NCI-H2029 (cell line): ENCODE measurements around the gene ZNF318.
"Not testable (repeated sequence)": the region's sequence is repeated elsewhere in the genome, so short reads cannot be mapped to it uniquely, and the experiment has no call there.

Experiments
- DNase-seq: peaks from one replicate; lab custom pipeline; 2025; lab: John Stamatoyannopoulos, UW

ZNF318 gene

DNA sequence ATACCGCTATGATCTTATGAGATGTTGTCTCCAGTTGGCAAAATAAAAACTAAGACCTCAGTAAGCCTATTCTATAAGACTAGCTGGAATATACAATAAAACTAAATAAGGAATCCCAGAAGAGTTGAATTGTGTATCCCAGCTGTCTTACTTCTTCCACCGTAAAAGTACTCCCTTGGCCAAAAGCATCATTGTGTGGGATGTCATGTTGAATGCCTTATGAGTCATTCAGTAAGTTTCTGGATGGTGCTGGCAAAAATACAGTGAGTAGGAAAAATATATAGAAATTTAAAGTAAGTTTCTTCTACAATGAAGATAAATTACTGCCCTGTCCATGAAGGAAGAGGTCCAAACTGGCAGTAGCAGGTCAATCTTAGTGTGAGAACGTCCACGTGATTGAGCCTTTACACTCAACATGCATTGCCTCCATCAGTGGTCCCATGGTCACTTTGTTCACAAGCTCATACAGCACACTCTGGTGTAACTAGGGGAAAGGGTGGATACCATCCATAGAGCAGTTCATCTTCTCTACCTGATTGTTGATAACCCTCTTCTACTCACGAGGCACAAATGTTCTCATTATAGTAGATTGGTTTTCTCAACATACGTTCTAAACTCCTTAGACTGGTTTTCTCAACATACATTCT lies 13.7 kb upstream of the ZNF318 start:
- no peak for DNase-seq

DNA sequence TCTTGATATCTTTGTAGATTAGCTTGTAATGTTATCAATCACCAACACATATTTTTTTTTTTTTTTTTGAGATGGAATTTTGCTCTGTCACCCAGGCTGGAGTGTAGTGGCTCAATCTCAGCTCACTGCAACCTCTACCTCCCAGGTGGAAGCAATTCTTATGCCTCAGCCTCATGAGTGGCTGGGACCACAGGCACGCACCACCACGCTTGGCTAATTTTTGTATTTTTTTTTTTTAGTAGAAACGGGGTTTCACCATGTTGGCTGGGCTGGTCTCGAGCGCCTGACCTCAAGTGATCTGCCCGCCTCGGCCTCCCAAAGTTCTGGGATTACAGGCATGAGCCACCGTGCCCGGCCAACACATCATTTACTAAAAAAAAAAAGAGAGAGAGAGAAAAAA lies 11.4 kb upstream of the ZNF318 start:
- not testable (repeated sequence) for DNase-seq

DNA sequence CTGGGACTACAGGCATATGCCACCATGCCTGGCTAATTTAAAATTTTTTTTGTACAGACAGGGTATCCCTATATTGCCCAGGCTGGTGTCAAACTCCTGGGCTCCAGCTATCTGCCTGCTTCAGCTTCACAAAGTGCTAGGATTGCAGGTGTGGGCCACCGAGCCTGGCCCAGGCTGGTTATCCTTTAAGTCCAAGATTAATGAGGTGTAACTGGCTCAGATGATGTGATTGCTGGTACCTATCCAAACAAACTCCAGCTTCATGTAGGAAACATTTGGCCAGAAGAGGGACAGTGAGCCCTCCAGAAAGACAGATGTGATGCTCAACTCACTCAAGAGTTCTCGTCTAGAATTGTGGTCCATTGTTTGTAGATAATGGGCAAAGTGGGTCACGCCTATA lies 9.2 kb upstream of the ZNF318 start:
- DNase-seq: no peak

DNA sequence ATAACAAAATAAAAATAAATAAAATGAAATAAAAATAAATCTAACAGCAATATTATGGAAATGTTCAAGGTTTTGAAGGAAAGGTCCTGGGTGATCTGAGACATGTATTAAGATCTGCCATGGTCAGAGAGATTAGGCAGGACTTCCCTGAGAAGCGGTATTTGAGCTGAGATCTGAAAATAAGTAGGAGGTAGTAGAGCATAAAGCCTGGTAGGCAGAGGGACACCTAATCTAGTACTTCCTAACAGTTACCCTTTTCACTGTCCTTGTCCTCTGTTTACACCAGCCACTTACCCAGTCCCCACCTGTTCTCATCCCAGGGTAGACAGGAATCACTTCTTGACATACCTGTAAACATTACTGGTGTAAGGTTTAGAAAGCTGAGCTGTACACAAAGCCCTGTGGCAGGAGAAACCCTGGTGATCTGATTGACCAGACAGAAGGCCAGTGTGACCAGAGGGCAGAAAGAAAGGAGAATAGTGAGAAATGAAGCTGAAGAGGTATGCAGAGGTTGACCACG lies 8.3 kb upstream of the ZNF318 start:
- no peak for DNase-seq

GRCh38 chr6:43376551-43376981 lies 7.1 kb upstream of the ZNF318 start:
- no peak for DNase-seq

- DNase-seq: no peak
Measured at GRCh38 chr6:43375693-43376092, 6.2 kb upstream of the ZNF318 start.

- DNase-seq: no peak
Measured at GRCh38 chr6:43373252-43373875, 3.9 kb upstream of the ZNF318 start.

- not testable (repeated sequence) for DNase-seq
Measured at GRCh38 chr6:43370003-43370580, 645 bp upstream of the ZNF318 start.

DNA sequence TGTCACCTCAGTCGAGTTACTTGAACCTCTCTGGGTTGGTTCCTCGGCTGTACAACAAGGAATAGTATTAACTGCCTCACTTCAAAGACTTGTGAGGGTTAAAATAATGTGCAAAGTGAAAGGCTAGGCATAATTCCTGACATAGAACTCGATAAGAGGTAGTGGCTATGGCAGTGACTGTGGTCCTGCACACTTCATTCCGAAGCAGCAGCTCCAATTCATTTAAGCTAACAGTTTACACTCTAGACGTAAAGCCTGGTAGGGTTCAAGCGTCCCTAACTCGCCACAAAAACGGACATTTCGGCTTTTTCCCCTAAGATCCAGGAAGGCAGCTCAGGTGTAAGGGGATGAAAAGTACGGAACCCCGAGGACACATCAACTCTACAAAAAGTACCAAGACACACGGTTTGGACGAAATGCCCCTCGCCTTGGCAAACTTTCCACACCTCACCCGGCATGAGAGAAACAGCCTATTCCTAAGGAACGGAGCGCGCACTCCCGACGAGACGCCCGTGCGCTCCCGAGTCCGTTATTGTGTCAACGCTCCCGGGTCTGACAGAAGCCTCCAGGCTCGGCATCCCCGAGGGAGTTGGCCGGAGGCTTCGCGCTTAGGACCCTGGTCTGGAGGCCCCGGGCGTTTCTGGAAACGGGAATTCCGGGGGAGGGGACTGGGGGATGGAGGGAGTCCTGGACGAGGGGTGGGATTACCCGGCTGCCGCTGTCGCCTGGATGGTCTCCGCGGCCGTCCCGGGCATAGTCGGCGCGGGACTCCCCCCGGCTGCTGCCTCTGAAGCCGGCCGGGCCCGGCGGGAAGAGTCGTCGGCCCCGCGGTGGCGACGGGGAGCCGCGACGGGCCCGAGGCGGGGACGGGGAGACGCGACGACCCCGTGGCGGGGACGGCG lies 937 bp downstream of the ZNF318 start:
- DNase-seq: peak; percentile 5

GRCh38 chr6:43367245-43367984 lies 2.0 kb downstream of the ZNF318 start:
- no peak for DNase-seq

- DNase-seq: no peak
Measured at GRCh38 chr6:43361269-43361668, 8.2 kb downstream of the ZNF318 start.

- no peak for DNase-seq
Measured at GRCh38 chr6:43359831-43360230, 9.6 kb downstream of the ZNF318 start.

DNA sequence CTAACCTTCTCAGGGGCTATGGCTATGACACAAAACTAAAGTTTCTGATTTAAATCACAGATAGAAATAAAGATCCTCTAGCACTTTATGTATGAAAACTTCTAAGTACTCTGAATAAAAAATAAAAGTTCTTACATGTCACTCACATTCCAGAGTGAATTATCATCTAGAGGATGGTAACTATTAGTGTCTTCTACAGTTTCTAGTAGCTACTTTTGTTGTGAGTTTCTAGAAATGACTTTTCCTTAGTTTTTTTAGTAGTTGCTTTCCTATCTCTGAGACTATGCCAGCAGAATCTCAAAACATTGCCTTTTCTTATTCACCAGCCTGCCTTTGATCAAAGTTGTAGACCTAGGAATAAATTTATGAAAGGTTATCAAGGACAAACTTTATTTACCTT lies 10.1 kb downstream of the ZNF318 start:
- DNase-seq: no peak

- no peak for DNase-seq
Measured at GRCh38 chr6:43355862-43356590, 13.4 kb downstream of the ZNF318 start.

DNA sequence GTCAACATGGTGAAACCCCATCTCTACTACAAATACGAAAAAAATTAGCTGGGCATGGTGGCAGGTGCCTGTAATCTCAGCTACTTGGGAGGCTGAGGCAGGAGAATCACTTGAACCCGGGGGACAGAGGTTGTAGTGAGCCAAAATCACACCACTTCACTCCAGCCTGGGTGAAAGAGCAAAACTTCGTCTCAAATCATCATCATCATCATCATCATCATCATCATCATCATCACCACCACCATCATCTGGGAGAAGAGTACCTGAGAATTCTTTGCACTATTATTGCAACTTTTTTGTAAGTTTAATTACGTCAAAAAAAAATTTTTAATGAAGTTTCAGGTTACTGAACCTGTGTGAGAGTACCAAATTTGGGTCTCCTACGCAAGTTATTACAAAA lies 17.5 kb downstream of the ZNF318 start:
- DNase-seq: not testable (repeated sequence)

GRCh38 chr6:43347444-43347843 lies 22.0 kb downstream of the ZNF318 start:
- no peak for DNase-seq

GRCh38 chr6:43347021-43347420 lies 22.4 kb downstream of the ZNF318 start:
- no peak for DNase-seq

- not testable (repeated sequence) for DNase-seq
Measured at GRCh38 chr6:43346243-43346642, 23.2 kb downstream of the ZNF318 start.

- no peak for DNase-seq
Measured at GRCh38 chr6:43339168-43339567, 30.3 kb downstream of the ZNF318 start.

GRCh38 chr6:43338243-43338642 lies 31.2 kb downstream of the ZNF318 start:
- no peak for DNase-seq

DNA sequence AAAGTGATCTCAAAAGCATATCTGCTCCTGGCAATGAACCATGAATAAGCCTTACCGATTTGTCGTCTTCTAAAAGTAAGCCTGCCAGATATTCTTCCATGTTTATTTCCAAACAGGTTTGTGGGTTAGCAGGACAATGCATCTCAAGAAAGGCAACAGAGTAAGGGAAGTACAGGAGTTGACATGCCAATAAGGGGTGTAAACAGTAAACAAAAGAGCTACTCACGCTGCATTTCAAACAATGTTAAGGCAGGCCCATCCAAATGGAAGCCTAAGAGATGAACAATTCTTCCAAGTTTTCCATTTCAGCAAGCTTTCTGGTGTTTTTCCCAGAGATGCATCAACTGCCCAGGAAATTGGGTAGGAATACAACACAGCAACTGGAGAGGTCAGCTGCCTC lies 33.1 kb downstream of the ZNF318 start:
- no peak for DNase-seq
